ENCODE data around the gene CRB1. TPM values are rescaled to one million over a fixed set of nuclear protein-coding genes. Genes with fewer than 3 reads are reported as not detected.

CRB1 gene
- total RNA-seq, 3 donors from 2014 or later = 0.33 to 1.0 (median 0.48) TPM

DNA sequence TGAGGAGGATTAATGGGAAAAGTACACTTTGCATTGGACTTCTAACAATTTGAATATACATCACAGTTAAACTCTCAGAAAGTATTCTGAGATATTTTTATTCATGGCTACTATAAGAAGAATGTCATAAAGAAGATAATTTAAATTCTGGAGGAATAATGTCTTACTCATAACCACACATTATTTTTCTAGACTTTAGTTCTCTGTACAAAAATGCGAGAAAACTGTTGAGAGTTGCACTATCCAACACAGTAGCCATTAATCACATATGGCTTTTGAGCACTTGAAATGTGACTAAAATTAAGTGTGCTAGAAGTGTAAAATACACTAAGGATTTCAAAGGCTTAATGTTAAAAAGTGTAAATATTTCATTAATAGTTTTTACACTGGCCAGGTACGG lies 53.8 kb downstream of the CRB1 start:
- no peak for DNase-seq (ENCODE audit: low spot score in 2 of 2)
- intact Hi-C loops (cut with DNase I; ENCODE audit: low total_unique reads) = no loop called here
- Histone ChIP-seq H3K4me3 (no peak overlapping the region), H3K36me3 (no peaks in the 10 kb centered on the region), H3K9me3 (no peaks in the 10 kb centered on the region), H3K4me1 (no peaks in the 10 kb centered on the region), H3K27ac (no peak overlapping the region), H3K27me3 (no peaks in the 10 kb centered on the region)
- TF ChIP-seq POLR2A (IDR thresholded peaks at IDR 0.05) (no peak), POLR2AphosphoS5 (IDR thresholded peaks at IDR 0.05) (no peak)
- TF ChIP-seq, protein P1, sequence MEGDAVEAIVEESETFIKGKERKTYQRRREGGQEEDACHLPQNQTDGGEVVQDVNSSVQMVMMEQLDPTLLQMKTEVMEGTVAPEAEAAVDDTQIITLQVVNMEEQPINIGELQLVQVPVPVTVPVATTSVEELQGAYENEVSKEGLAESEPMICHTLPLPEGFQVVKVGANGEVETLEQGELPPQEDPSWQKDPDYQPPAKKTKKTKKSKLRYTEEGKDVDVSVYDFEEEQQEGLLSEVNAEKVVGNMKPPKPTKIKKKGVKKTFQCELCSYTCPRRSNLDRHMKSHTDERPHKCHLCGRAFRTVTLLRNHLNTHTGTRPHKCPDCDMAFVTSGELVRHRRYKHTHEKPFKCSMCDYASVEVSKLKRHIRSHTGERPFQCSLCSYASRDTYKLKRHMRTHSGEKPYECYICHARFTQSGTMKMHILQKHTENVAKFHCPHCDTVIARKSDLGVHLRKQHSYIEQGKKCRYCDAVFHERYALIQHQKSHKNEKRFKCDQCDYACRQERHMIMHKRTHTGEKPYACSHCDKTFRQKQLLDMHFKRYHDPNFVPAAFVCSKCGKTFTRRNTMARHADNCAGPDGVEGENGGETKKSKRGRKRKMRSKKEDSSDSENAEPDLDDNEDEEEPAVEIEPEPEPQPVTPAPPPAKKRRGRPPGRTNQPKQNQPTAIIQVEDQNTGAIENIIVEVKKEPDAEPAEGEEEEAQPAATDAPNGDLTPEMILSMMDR (IDR thresholded peaks at IDR 0.05) = no peak

- no peak for DNase-seq (ENCODE audit: low spot score in 2 of 2)
- Histone ChIP-seq H3K27me3 (no peaks in the 10 kb centered on the region), H3K4me3 (no peak overlapping the region), H3K27ac (no peak overlapping the region), H3K9me3 (no peaks in the 10 kb centered on the region), H3K36me3 (no peaks in the 10 kb centered on the region), H3K4me1 (no peaks in the 10 kb centered on the region)
- TF ChIP-seq, protein P1 (IDR thresholded peaks at IDR 0.05) = peak in 1 of 3 donors; percentile 30
- no peak for TF ChIP-seq POLR2A (IDR thresholded peaks at IDR 0.05)
- intact Hi-C loops (cut with DNase I; ENCODE audit: low total_unique reads) = no loop called here
These were observed 59.8 kb downstream of the CRB1 start for GRCh38 chr1:197327776-197328364.

DNA sequence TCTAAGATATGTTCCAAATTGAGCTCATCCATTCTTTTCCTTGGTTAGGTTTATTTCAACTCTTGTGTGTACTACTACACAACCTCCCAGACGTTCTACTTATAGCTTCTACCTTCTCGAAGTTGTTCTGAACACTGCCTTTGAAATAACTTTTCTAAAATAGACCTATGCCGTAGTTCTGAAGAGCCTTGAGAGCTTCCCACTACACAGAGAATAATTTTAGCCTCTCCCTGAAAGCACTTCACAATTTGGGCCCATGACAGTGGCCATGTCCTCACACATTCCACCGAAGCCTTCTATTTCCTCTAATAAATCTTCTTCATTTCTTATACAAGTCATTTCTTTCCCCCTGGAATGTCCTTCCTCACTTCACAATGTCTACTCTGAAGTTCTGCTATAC lies 62.2 kb downstream of the CRB1 start:
- no peak overlapping the region for H3K4me3 ChIP-seq
- H3K4me1 ChIP-seq = no peaks in the 10 kb centered on the region
- DNase-seq (ENCODE audit: low spot score in 2 of 2) = no peak
- no peaks in the 10 kb centered on the region for H3K27me3 ChIP-seq
- no peak overlapping the region for H3K27ac ChIP-seq
- TF ChIP-seq POLR2AphosphoS5 (IDR thresholded peaks at IDR 0.05) (no peak), POLR2A (IDR thresholded peaks at IDR 0.05) (no peak)
- TF ChIP-seq, protein P1 (IDR thresholded peaks at IDR 0.05) = no peak
- no peaks in the 10 kb centered on the region for H3K9me3 ChIP-seq
- intact Hi-C loops (cut with DNase I; ENCODE audit: low total_unique reads) = no loop called here
- no peaks in the 10 kb centered on the region for H3K36me3 ChIP-seq

GRCh38 chr1:197331565-197331964 lies 63.5 kb downstream of the CRB1 start:
- TF ChIP-seq POLR2A (IDR thresholded peaks at IDR 0.05) = no peak
- TF ChIP-seq, protein P1 (IDR thresholded peaks at IDR 0.05) = no peak
- no peak for TF ChIP-seq POLR2AphosphoS5 (IDR thresholded peaks at IDR 0.05)
- DNase-seq (ENCODE audit: low spot score in 2 of 2) = no peak
- intact Hi-C loops (cut with DNase I; ENCODE audit: low total_unique reads) = no loop called here
- H3K9me3 ChIP-seq = no peaks in the 10 kb centered on the region
- H3K27me3 ChIP-seq = no peaks in the 10 kb centered on the region
- H3K4me3 ChIP-seq = no peak overlapping the region
- no peaks in the 10 kb centered on the region for H3K4me1 ChIP-seq
- H3K27ac ChIP-seq = no peak overlapping the region
- no peaks in the 10 kb centered on the region for H3K36me3 ChIP-seq

- intact Hi-C loops (cut with DNase I; ENCODE audit: low total_unique reads) = no loop called here
- H3K27me3 ChIP-seq = no peaks in the 10 kb centered on the region
- no peaks in the 10 kb centered on the region for H3K9me3 ChIP-seq
- no peak for DNase-seq (ENCODE audit: low spot score in 2 of 2)
- TF ChIP-seq POLR2AphosphoS5 (IDR thresholded peaks at IDR 0.05) (no peak), POLR2A (IDR thresholded peaks at IDR 0.05) (no peak)
- TF ChIP-seq, protein P1 (IDR thresholded peaks at IDR 0.05) = no peak
- no peaks in the 10 kb centered on the region for H3K36me3 ChIP-seq
- H3K4me1 ChIP-seq = no peaks in the 10 kb centered on the region
- no peak overlapping the region for H3K4me3 ChIP-seq
- no peak overlapping the region for H3K27ac ChIP-seq
These were observed 65.0 kb downstream of the CRB1 start for GRCh38 chr1:197333041-197333440.

Measured in breast epithelium (tissue), 4 donors.